ENCODE results near the gene ZNF277. TPM values are rescaled to one million over a fixed set of nuclear protein-coding genes. Genes with fewer than 3 reads are reported as not detected.
A peak's percentile ranks its signal among the peaks of the same experiment; 100 is the strongest.

Gene ZNF277
- total RNA-seq, 6 experiments from 2014 or later: 11.2 to 20.9 (median 13.1) TPM

GRCh38 chr7:112220877-112221434 is 14.5 kb downstream of the ZNF277 start:
- WGBS (ENCODE audit: insufficient coverage, low coverage, low lambda C conversion rate, missing lambda C conversion rate): 80% methylated on average over 7 of the region's 20 CpGs
- Histone ChIP-seq H3K4me1 (peaks cover 0 to 40% (median 4%) of the 10 kb centered on the region in 4 donors), H3K27me3 (no peaks in the 10 kb centered on the region), H3K9me3 (no peaks in the 10 kb centered on the region), H3K27ac (no peak overlapping the region), H3K4me3 (no peak overlapping the region), H3K36me3 (no peaks in the 10 kb centered on the region)
- ATAC-seq (no peak), DNase-seq (no peak)
- intact Hi-C loops (cut with DNase I): no loop called here
- no peak for TF ChIP-seq POLR2A (IDR thresholded peaks at IDR 0.05)
- TF ChIP-seq, protein P1, sequence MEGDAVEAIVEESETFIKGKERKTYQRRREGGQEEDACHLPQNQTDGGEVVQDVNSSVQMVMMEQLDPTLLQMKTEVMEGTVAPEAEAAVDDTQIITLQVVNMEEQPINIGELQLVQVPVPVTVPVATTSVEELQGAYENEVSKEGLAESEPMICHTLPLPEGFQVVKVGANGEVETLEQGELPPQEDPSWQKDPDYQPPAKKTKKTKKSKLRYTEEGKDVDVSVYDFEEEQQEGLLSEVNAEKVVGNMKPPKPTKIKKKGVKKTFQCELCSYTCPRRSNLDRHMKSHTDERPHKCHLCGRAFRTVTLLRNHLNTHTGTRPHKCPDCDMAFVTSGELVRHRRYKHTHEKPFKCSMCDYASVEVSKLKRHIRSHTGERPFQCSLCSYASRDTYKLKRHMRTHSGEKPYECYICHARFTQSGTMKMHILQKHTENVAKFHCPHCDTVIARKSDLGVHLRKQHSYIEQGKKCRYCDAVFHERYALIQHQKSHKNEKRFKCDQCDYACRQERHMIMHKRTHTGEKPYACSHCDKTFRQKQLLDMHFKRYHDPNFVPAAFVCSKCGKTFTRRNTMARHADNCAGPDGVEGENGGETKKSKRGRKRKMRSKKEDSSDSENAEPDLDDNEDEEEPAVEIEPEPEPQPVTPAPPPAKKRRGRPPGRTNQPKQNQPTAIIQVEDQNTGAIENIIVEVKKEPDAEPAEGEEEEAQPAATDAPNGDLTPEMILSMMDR (IDR thresholded peaks at IDR 0.05): no peak

GRCh38 chr7:112223310-112223709 is 16.8 kb downstream of the ZNF277 start:
- H3K27ac ChIP-seq: peak overlapping the region; percentile 3 to 72 (median 10)
- TF ChIP-seq POLR2A (IDR thresholded peaks at IDR 0.05): no peak
- TF ChIP-seq, protein P1 (IDR thresholded peaks at IDR 0.05): no peak
- H3K27me3 ChIP-seq: no peaks in the 10 kb centered on the region
- ATAC-seq (peak; percentile 87 to 95 (median 90)), DNase-seq (peak in 1 of 3 donors; percentile 89)
- intact Hi-C loops (cut with DNase I): no loop called here
- H3K9me3 ChIP-seq: no peaks in the 10 kb centered on the region
- H3K36me3 ChIP-seq: no peaks in the 10 kb centered on the region
- H3K4me3 ChIP-seq: no peak overlapping the region
- peaks cover 0 to 50% (median 4%) of the 10 kb centered on the region in 4 donors for H3K4me1 ChIP-seq
- 20% methylated on average over 1 of the region's 3 CpGs for WGBS (ENCODE audit: insufficient coverage, low coverage, low lambda C conversion rate, missing lambda C conversion rate)

GRCh38 chr7:112224186-112224585 is 17.7 kb downstream of the ZNF277 start:
- DNase-seq (peak in 1 of 3 donors; percentile 47), ATAC-seq (peak; percentile 60 to 69 (median 62))
- no peaks in the 10 kb centered on the region for H3K36me3 ChIP-seq
- TF ChIP-seq, protein P1 (IDR thresholded peaks at IDR 0.05): no peak
- no peak for TF ChIP-seq POLR2A (IDR thresholded peaks at IDR 0.05)
- H3K27ac ChIP-seq: peak overlapping the region in 2 of 3 donors; percentile 3 to 72
- H3K4me3 ChIP-seq: no peak overlapping the region
- no peaks in the 10 kb centered on the region for H3K27me3 ChIP-seq
- 9% methylated on average over 2 of the region's 2 CpGs for WGBS (ENCODE audit: insufficient coverage, low coverage, low lambda C conversion rate, missing lambda C conversion rate)
- peaks cover 0 to 52% (median 4%) of the 10 kb centered on the region in 4 donors for H3K4me1 ChIP-seq
- H3K9me3 ChIP-seq: no peaks in the 10 kb centered on the region
- intact Hi-C loops (cut with DNase I): no loop called here

GRCh38 chr7:112225006-112225405 is 18.5 kb downstream of the ZNF277 start:
- Histone ChIP-seq H3K4me3 (no peak overlapping the region), H3K9me3 (no peaks in the 10 kb centered on the region), H3K36me3 (no peaks in the 10 kb centered on the region), H3K27ac (peak overlapping the region in 1 of 3 donors; percentile 72), H3K4me1 (peaks cover 0 to 52% (median 4%) of the 10 kb centered on the region in 4 donors), H3K27me3 (no peaks in the 10 kb centered on the region)
- ATAC-seq (no peak), DNase-seq (no peak)
- intact Hi-C loops (cut with DNase I): no loop called here
- TF ChIP-seq, protein P1 (IDR thresholded peaks at IDR 0.05): no peak
- TF ChIP-seq POLR2A (IDR thresholded peaks at IDR 0.05): no peak
